Measurements from ENCODE around the gene RARRES2.

GRCh38 chr7:150339409-150339809 lies 2.0 kb downstream of the RARRES2 start:
- TF ChIP-seq CTCF (IDR thresholded peaks at IDR 0.05), result no peak
- TF ChIP-seq POLR2A (IDR thresholded peaks at IDR 0.05), result no peak

Measured in Peyer's patch (tissue), 4 donors.